IPS-20b (cell line): Measurements from ENCODE around the gene RPS16.
"Not testable (repeated sequence)": the region's sequence is repeated elsewhere in the genome, so short reads cannot be mapped to it uniquely, and the experiment has no call there.

Source experiments
- H3K27ac ChIP-seq: one replicate; pipeline ENCODE4 v1.5.1; 2013; ENCODE audit warnings: low read length
- H3K27me3 ChIP-seq: 2 replicates; pipeline ENCODE4 v1.6.1; 2013; ENCODE audit warnings: mild to moderate bottlenecking, low read length, inconsistent platforms; ENCODE audit not compliant: insufficient read depth
- H3K36me3 ChIP-seq: 2 replicates; pipeline ENCODE4 v1.6.1; 2013; ENCODE audit warnings: low read depth, mild to moderate bottlenecking, inconsistent platforms, low read length, moderate library complexity; ENCODE audit not compliant: insufficient read depth
- H3K4me1 ChIP-seq: 2 replicates; pipeline ENCODE4 v1.6.1; 2013; ENCODE audit warnings: mild to moderate bottlenecking, control low read depth, inconsistent platforms, low read length, moderate library complexity; ENCODE audit not compliant: insufficient read depth
- H3K4me3 ChIP-seq: 2 replicates; pipeline ENCODE4 v1.5.1; 2013; ENCODE audit warnings: mild to moderate bottlenecking, low read length, inconsistent platforms
- H3K9ac ChIP-seq: 2 replicates; pipeline ENCODE4 v1.6.1; 2013; ENCODE audit warnings: low read depth, mild to moderate bottlenecking, inconsistent platforms, low read length, moderate library complexity
- H3K9me3 ChIP-seq: 2 replicates; pipeline ENCODE4 v1.6.1; 2013; ENCODE audit warnings: mild to moderate bottlenecking, low read depth, low read length, inconsistent platforms; ENCODE audit not compliant: insufficient read depth

RPS16 gene

GRCh38 chr19:39435499-39436349, at the start of gene RPS16:
Gene RPS16 (minus strand): TSS chr19:39435949. CDS start chr19:39435895, 54 bp downstream.
- Histone ChIP-seq H3K27ac (peak within 1 kb of the TSS; percentile 92), H3K27me3 (no peaks in the 10 kb centered on the region), H3K9ac (peak within 1 kb of the TSS; percentile 100), H3K4me1 (peaks cover 10% of the 10 kb centered on the region; the same call in 1 of the 2 replicates), H3K9me3 (no peaks in the 10 kb centered on the region), H3K36me3 (peaks cover 39% of the 10 kb centered on the region), H3K4me3 (peak within 1 kb of the TSS; percentile 99)

- Histone ChIP-seq H3K4me1 (peaks cover 4% of the 10 kb centered on the region; the same call in 1 of the 2 replicates), H3K9me3 (no peaks in the 10 kb centered on the region), H3K9ac (no peak overlapping the region), H3K27ac (no peak overlapping the region), H3K4me3 (no peak overlapping the region), H3K27me3 (no peaks in the 10 kb centered on the region), H3K36me3 (peaks cover 50% of the 10 kb centered on the region)
Observed at GRCh38 chr19:39483141-39483540, 47.4 kb upstream of the RPS16 start.

GRCh38 chr19:39481676-39482075, 45.9 kb upstream of the RPS16 start:
- Histone ChIP-seq H3K4me3 (peak overlapping the region; percentile 99), H3K4me1 (peaks cover 4% of the 10 kb centered on the region; the same call in 1 of the 2 replicates), H3K9ac (peak overlapping the region; percentile 99), H3K27me3 (no peaks in the 10 kb centered on the region), H3K27ac (peak overlapping the region; percentile 68), H3K9me3 (no peaks in the 10 kb centered on the region), H3K36me3 (peaks cover 43% of the 10 kb centered on the region)

GRCh38 chr19:39481229-39481545, 45.4 kb upstream of the RPS16 start:
- peak overlapping the region; percentile 68 for H3K27ac ChIP-seq
- H3K4me1 ChIP-seq: peaks cover 4% of the 10 kb centered on the region; the same call in 1 of the 2 replicates
- H3K9ac ChIP-seq: peak overlapping the region; percentile 99
- no peaks in the 10 kb centered on the region for H3K9me3 ChIP-seq
- H3K4me3 ChIP-seq: peak overlapping the region; percentile 99
- peaks cover 43% of the 10 kb centered on the region for H3K36me3 ChIP-seq
- no peaks in the 10 kb centered on the region for H3K27me3 ChIP-seq

- Histone ChIP-seq H3K4me1 (peaks cover 4% of the 10 kb centered on the region; the same call in 1 of the 2 replicates), H3K9ac (peak within 1 kb of the TSS; percentile 99), H3K36me3 (peaks cover 43% of the 10 kb centered on the region), H3K27ac (peak within 1 kb of the TSS; percentile 68), H3K4me3 (peak within 1 kb of the TSS; percentile 99), H3K27me3 (no peaks in the 10 kb centered on the region), H3K9me3 (no peaks in the 10 kb centered on the region)
Observed at GRCh38 chr19:39480337-39481228, 44.8 kb upstream of the RPS16 start, which contains the start of gene TIMM50. Gene TIMM50 (plus strand): TSS chr19:39480838. CDS start chr19:39480854, 16 bp downstream.

GRCh38 chr19:39479916-39480315, 44.2 kb upstream of the RPS16 start:
- peak overlapping the region; percentile 99 for H3K4me3 ChIP-seq
- H3K27me3 ChIP-seq: no peaks in the 10 kb centered on the region
- H3K36me3 ChIP-seq: peaks cover 39% of the 10 kb centered on the region
- H3K9ac ChIP-seq: peak overlapping the region; percentile 99; the same call in 1 of the 2 replicates
- H3K27ac ChIP-seq: no peak overlapping the region
- no peaks in the 10 kb centered on the region for H3K9me3 ChIP-seq
- H3K4me1 ChIP-seq: peaks cover 4% of the 10 kb centered on the region; the same call in 1 of the 2 replicates

- not testable (repeated sequence) for H3K4me3 ChIP-seq, H3K4me1 ChIP-seq, H3K27ac ChIP-seq, H3K27me3 ChIP-seq, H3K9me3 ChIP-seq, H3K9ac ChIP-seq
- H3K36me3 ChIP-seq: peaks cover 40% of the 10 kb centered on the region
Observed at GRCh38 chr19:39479319-39479801, 43.6 kb upstream of the RPS16 start.

- no peak overlapping the region for H3K27ac ChIP-seq
- peaks cover 57% of the 10 kb centered on the region for H3K36me3 ChIP-seq
- no peak overlapping the region for H3K4me3 ChIP-seq
- H3K27me3 ChIP-seq: no peaks in the 10 kb centered on the region
- H3K4me1 ChIP-seq: no peaks in the 10 kb centered on the region
- no peak overlapping the region for H3K9ac ChIP-seq
- H3K9me3 ChIP-seq: no peaks in the 10 kb centered on the region
Observed at GRCh38 chr19:39475748-39476147, 40.0 kb upstream of the RPS16 start.

- H3K36me3 ChIP-seq: peaks cover 73% of the 10 kb centered on the region
- H3K27ac ChIP-seq: no peak overlapping the region
- H3K27me3 ChIP-seq: no peaks in the 10 kb centered on the region
Observed at GRCh38 chr19:39474139-39474620, 38.4 kb upstream of the RPS16 start.

GRCh38 chr19:39473443-39473960, 37.8 kb upstream of the RPS16 start:
- Histone ChIP-seq H3K27ac (no peak overlapping the region), H3K4me3 (no peak overlapping the region), H3K27me3 (no peaks in the 10 kb centered on the region), H3K9ac (no peak overlapping the region), H3K9me3 (no peaks in the 10 kb centered on the region), H3K4me1 (no peaks in the 10 kb centered on the region), H3K36me3 (peaks cover 80% of the 10 kb centered on the region)

More at GRCh38 chr19:39474139-39474620, 38.4 kb upstream of the RPS16 start:
- Histone ChIP-seq H3K4me1 (no peaks in the 10 kb centered on the region), H3K4me3 (no peak overlapping the region), H3K9ac (no peak overlapping the region), H3K9me3 (no peaks in the 10 kb centered on the region)

GRCh38 chr19:39472746-39473442, 37.1 kb upstream of the RPS16 start:
- Histone ChIP-seq H3K27me3 (no peaks in the 10 kb centered on the region), H3K36me3 (peaks cover 86% of the 10 kb centered on the region), H3K4me3 (no peak overlapping the region), H3K4me1 (no peaks in the 10 kb centered on the region), H3K27ac (no peak overlapping the region), H3K9me3 (no peaks in the 10 kb centered on the region), H3K9ac (no peak overlapping the region)
